HG02840 (cell line): ENCODE results near the gene TNC.

Source experiments
- ATAC-seq: cut with Tn5 transposase; IDR thresholded peaks from one replicate; pipeline ENCODE4 v1.9.1; 2021; ENCODE audit warnings: mild to moderate bottlenecking, moderate library complexity, moderate number of reproducible peaks; ENCODE audit not compliant: unreplicated experiment, low FRiP score

Gene TNC

DNA sequence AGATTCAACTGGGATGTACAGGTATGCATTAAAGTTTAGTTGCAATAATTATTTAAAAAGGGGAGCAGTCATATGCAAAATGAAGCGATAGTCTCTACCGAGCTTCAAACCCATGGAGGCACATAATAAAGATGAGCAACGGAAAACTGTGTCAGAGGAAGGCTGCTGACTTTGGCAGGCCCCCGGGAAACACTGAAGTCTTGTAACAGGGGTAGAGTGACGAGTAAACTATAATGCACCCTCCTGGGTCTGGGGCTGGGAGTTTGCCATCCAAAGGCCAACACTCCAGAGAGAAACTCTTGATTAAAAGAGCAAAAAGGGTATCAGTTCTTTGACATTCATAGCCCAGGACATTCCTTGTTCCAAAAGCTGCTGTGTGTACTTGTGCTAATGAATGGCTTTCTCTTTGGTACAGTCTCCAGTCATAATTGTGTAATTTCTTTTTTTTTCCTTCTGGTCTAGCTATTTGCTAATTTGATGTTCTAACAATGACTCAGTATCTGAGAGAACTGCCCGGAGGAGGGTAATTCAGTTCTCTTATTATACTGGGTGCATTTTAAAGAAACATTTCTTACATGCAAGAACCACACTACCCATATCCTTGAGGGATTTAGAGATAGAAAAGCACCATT lies 59.2 kb downstream of the TNC start:
- ATAC-seq, result no peak

DNA sequence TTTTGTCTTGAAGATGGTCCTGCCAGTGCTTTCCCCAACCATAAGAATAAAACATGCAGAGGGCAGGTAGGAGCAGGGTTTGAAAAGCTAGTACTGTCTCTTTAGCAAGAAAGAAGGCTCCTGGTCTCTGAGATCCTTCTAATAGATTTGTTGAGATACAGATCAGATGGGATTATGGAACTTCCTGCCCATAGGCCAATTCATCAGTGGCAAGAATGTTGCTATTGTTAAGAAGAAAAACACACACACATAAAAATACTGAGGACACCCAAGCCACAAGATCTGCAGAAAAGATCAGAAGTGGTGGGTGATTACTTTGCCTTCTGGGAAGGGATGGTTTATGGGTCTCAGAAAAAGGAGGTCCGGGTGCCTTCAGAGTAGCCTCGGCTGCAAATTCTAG lies 59.8 kb downstream of the TNC start:
- no peak for ATAC-seq

DNA sequence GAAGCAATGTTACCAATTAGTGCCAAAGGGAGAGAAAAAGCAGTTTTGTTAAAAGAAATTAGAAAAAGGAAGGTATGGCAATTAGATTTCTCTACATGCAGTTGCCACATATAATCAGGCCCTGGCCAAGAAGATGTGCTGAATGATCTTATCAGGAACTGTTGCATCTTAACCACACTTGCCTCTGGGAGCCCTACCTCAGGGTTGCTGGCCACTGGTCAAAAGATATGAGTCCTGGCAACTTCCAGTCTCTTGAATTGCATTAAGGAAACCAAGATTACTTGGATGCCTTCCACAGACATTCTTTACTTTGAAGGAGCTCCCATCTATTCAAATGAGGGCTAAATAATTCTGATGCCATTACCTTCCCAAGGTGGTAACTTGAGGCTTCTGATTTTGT lies 60.4 kb downstream of the TNC start:
- no peak for ATAC-seq

DNA sequence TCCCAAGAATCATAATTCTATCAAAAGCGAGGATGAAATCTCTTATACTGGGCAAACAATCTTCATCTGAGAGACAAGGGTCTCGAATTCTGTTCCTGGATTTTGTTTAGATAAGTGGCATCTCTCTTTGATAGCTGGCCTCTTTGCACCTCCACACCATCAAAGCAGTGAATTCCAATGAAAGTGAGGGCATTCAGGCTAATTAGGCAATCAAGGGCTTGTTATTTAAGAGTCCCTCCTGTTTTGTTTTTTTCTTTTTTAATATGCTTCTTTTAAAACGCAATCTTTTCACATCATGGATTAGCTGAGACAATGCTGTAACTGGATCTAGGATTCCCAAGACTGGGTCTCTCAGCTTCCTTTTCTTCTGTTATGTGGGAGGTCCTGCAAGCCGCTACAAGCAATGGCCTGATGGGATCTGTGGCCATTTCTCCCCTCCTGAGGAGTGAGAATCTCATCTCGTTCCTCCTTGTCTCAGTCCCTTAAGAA lies 67.9 kb downstream of the TNC start:
- ATAC-seq, result no peak

DNA sequence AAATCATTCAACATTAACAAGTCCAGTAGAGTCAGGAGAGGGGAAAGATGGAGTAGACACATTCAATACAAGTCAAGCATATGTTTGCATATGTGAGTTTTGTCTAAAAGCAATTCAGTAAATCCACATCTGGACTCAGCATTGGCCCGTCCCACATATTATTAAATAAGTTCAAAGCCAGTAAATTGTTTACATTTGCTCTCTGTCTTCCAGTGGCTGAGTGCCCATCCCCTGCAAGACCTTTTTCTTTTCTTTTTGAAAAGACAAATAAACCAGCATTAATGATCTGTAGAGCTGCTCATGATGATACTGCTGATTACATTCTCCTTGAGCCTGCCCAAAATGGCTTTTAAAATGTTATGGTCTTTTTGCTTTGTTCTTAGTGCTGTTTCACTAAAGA lies 71.1 kb downstream of the TNC start:
- ATAC-seq, result no peak

DNA sequence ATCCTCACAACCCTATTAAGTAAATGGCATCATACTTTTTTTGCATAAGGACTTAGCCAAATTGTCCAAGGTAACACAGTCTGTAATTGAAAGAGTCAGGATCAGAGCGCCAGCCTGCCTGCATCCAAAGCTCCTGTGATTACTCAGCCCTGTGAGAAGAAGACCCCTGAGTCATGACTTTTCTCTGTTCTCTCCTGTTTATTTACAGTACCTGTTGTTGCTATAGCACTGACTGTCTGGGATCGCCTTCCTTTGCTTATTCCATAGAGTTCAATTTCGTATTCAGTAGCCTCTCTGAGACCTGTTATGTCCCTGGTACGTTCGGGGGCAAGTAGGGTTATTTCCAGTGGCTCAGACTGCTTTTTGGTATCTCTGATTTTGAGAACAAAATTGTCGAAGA lies 71.8 kb downstream of the TNC start:
- ATAC-seq, result no peak

DNA sequence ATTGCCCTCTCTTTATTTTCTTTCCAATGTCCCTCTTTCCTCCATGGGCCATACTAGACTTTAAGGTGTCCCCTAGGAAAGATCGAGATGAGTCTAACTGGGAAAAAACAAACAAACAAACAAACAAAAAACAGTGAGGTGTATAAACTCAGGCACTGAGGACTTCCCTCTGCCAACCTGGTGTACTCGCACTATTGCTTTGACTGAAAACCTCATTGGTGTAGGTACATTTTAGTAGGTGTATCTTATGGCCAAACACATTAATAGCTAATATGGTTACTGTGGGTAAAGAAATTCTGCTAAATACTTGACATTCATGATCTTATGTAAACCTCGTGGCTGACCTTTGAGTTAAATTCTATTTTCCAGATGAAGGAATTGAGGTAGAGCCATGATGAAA lies 74.3 kb downstream of the TNC start:
- ATAC-seq, result no peak

DNA sequence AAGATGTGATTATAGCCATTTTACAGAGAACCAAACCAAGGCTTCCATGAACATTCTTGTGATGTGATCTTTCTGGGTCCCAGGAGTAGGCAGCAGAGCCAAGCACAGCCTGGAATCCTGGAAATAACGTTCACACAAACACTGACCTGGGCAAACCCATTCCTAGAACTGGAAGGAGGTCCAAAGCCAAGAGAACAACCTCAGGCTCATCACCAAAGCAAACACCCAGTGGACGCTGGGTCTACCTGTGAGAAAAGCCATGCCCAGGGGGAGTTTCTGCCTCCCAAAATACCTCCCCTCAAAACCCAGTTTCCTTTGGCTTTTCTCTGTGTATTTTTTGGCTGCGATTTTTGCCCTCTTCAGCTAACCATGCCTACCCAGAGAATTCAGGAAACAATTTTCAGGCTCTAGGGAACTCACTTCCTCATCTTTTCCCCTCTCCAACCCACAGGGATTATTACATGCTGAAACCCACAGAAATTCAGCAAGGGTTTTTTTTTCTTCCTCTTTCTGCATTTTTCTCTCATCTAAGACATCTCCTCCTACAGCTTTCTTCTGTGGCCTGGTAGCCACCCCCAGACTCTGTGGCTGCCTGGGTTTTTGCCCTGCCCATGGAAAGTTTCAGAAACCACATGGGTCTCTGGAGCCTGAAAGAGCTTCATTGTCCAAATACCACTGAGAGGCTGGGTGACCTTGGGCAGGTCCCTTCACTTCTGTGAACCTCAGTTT lies 75.0 kb downstream of the TNC start:
- ATAC-seq, result no peak

DNA sequence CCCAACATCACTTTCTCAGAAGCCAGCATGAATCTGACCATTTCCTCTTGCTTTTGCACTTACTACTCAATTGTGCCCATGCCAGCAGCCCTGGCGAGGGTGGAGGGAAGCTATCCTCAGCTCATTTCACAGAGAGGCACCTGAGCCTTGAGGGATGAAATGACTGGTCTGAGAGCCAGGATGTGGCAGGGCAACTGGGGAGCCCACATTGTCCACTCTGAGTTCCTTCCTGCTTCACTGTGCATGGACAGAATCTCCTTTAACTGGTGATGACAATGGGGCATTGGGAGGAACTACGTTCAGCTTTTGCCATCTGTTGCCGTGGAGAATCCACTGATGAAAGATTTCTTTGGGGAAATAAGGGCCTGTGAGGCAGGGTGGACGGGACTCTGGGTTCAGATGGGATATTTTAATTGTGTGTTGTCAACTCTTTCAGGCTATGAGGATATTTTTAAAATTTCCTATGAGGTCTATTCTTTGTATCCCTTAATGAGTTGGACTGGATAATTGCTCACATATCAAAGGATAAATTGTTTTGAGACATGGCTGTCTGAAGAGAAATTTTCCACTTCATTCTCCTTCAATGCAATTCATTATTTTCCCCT lies 78.3 kb downstream of the TNC start:
- ATAC-seq, result no peak

DNA sequence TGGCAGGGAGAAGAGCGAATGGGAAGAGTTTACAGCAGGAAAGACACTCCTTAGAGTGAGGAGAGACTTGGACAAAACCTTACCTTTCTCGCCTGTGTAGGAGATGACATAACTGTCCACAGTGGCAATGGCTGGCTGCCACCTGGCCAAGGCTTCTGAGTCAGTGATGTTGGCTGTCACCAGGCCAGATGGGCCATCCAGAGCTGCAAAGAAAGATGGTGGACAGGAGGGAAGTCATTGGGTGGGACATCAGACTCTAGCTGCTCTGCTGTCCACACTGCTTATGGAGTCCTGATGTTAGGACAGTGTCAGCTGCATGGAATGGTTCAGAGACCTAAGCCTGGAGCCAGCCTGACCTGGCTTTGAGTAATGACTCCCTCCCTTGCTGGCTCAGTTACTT lies 79.8 kb downstream of the TNC start:
- ATAC-seq, result no peak

DNA sequence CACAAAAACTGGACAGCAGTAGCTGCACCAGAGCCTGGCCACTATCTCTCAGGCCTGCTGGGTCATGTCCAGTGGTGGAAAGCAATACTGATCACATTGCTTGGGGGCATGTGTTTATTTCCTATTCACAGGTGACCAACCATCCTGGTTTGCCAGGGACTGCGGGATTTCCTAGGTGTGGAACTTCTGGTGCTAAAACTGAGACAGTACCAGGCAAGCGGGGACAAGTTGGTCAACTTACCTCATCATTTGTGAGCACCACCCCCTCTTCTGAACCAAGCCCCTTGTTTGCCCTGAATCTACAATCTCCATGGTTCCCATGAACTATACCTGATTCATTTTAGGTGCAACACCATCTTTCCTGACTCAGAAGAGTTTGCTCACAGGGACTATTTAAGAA lies 81.3 kb downstream of the TNC start:
- ATAC-seq, result no peak

DNA sequence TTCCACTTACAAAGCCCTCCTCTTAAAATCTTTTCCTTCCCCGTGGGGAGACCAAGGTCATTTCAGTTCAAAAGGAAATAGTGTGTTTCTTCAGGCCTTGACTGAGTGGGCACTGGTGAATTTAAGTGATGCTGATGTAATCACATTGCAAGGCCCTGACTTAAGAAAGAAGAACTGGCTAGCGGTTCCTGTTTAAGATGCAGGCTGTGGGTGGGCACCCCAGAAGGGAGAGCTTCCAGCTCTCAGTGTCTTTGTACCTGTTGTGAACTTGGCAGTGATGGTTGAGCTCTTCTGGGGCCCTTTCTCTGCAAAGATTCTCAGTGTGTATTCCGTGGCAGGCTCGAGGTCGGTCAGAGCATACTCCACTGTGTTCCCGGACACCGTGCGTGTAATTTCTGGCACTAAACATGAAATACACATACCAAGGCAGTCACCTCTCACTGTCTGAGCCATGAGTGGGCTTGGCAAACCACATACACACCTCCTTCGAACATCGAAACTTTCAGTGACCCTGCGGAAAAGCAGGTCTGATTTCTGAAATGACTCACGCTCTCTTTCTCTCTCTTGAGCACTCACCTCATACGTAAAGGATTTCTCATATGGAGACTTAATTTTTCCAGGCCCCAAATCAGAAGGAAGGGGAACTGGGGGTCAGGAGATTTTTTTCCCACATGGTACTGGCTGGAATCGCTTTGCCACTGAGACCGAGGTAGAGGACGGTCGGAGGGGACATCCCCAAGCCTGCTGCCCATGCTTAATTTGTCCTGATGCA lies 81.9 kb downstream of the TNC start:
- peak; percentile 74 for ATAC-seq

DNA sequence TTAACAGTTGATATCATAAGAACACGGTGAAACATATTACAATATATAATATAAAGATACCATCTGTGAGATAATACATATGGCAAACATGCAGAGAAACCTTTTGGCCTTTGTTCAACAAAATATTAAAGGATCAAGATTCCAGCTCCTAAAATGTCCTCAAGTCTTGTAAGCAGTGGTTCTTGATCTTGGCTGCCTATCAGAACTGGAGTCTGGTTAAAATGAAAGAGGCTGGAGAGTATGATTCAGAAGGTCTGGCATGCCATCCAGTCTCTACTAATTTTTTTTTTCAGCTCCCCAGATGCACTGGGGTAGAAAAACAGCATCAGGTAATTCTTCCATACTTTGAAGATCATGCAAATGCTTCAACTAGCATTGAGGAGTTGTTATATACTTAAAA lies 83.2 kb downstream of the TNC start:
- no peak for ATAC-seq

DNA sequence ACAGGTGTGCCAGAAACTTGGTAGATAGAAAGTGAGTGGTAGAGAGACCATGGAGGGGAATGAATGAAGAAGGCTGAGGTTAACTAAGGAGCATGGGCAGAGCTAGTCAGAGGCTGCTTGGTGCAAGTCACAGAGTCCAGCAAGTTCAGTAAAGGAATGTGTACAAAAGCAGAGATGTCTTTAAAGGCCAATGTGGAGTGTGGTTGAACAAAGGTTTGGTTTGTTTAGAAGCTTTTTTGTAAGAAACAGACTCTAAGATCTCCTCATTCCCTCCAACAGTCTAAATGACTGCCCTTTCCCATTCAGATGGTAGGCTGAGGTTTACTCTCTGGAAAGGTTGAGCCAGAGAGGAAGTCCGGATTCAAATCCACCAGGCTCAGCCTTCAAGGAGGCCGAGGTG lies 84.2 kb downstream of the TNC start:
- ATAC-seq, result no peak

DNA sequence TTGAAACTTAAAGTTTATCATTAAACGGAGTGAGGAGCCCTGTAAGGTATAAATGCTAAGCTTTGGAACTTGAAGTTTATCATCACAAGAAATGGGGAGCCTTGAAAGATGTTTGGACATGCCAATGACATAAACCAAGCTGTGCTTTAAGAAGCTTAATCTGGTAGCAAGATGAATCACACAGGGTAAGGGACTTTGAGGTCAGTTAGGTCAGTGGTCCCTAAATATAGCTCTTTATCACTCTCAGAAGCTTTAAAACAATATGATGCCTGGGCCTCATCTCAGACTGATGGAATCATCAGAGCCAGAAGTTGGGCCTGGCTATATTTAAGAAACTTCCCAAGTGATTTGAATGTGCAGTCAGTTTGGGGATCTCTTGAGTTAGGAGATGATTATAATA lies 85.7 kb downstream of the TNC start:
- ATAC-seq, result no peak

DNA sequence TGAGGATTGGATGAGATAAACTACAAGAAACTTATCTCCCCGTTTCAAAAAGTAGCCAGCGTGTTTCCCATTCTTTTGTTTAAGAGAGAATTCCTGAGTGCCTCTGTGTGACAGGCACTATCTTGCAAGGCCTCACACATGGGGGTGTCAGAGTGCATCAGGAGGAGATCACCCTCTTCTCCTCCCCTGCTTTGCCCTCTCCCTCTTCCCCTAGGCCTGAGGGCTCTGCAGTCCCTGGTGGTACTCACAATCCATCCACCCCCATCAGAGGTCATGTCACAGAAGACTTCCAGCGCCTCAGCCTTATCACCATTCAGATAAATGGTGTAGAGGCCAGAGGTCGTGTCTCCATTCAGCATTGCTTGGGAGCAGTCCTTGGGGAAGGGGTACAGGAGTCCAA lies 88.0 kb downstream of the TNC start:
- ATAC-seq, result no peak

DNA sequence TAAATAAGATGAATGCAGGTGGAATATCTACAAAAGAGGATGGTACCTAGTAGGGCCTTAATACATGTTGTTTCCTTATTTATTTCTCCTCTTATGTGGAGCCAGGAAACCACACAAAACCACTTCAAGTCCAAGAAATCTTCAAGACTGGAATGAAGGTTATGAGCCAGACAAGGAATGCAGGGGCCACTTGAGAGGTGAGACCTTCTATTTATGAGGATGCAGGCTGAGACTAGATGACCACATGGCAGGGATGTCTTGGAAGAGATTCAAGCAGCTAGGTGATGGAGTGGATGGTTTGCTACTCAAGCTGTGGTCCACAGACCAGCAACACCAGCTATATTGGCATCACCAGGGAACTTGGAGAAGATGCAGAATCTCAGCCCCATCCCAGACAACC lies 92.2 kb downstream of the TNC start:
- no peak for ATAC-seq

DNA sequence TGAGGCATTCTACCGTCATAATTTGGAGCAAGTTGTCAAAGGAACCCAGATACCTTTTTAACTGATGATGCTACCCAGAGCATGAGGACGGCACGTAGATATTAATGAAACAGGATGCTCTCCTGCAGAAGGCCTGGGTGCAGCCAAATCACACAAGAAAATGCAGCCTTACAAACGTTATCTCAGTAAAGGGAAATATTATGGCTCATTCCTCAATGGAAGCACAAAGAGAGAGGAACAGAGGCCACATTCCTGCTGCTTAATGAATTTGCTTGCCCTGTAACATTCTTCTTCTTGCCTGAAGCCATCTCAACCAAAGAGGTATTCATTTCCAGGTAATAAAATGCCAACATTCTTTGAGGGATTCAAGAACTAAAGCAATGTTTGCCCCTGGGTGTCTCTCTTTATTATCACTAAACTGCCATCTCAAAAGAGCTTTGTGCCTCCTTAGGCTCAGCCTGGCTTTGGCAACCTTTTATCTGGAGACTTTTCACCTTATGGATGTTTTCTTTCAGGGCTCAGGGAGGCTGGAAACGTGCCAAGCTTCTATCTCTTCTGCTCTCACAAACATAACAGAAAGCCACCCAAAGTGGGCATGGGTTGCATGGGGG lies 92.9 kb downstream of the TNC start:
- no peak for ATAC-seq

DNA sequence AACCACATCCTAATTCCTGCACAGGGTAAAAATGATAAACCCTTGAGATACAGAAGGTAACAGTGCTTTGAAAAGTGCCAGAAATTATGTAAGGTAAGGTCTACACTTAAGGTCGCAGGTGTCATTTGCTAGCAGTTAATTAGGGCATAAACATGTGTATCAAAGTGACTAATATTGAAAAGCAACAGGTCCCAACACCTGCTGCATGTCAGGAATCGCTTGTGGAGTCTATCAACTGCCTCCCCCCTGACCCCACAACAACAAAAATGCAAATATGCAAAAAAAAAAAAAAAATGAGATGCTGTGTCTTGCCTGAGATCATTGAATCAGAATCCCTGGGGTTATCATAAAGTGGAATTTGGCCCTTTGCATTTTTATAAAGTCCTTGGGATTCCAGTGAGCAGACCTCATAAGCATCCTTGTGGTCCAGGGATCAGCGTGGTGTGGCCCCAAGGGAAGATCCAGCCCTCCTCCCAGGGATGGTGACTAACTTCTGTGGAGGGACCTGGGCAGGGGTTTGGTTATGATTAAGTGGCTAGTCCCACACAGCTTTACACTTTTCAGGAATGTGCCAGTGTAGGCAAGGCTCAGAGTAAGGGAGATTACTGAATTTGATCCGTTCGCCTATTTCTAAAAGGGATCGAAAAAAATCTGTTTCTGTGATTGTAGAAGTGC lies 95.1 kb downstream of the TNC start:
- no peak for ATAC-seq
